K562 (cell line): ENCODE data around the gene SPATA25. TPM values are rescaled to one million over a fixed set of nuclear protein-coding genes. Genes with fewer than 3 reads are reported as not detected.

Experiments used
- ATAC-seq: fragments of 200-7000 bp; cut with Tn5 transposase; 3 replicates; pipeline ENCODE4 v1.9.1; 2020; ENCODE audit warnings: moderate library complexity
- BruUV-seq: library from RNA; stranded (reverse); fragments of 400-500 nt; replicated peaks from 2 replicates; lab custom pipeline; 2021; lab: Mats Ljungman, UMichigan
- CTCF ChIA-PET: fragments of 300-600 bp; formaldehyde crosslinking; extraction: SDS; loops from one replicate; lab custom pipeline; 2021; ENCODE audit warnings: low intra/inter-chr PET ratio; lab: Yijun Ruan, JAX
- POLR2A ChIA-PET: fragments of 300-600, 350-650 bp; sonication (Branson Sonifier 250); formaldehyde crosslinking; extraction: SDS; loops from one replicate; lab custom pipeline; 2021; ENCODE audit warnings: antibody characterized with exemption, inconsistent platforms; lab: Yijun Ruan, JAX
- DNase-seq, 4 experiments: peaks; one replicate each; pipeline versions ENCODE4 v3.0.0 to v3.0.0-alpha.2; 2011 to 2018; ENCODE audit warnings: low spot score in 3 of 4, mixed read lengths in 3 of 4; ENCODE audit errors: extremely low read depth in 1 of 4
- FAIRE-seq: peaks from 2 replicates; lab custom pipeline; 2011; peaks lifted over from hg19 to GRCh38; lab: Jason Lieb, UNC
- H2AFZ ChIP-seq: 2 replicates; pipeline ENCODE4 v1.6.0; 2011; ENCODE audit warnings: low read depth, low read length, control low read depth, inconsistent platforms
- H3K27ac ChIP-seq: fragments of 200-600 bp; 3 replicates; pipeline ENCODE4 v1.8.0; 2011; ENCODE audit warnings: low read depth, mild to moderate bottlenecking, control low read depth, inconsistent platforms, low read length, moderate library complexity, mixed read lengths; ENCODE audit errors: extremely low read depth
- H3K27me3 ChIP-seq, 2 experiments: fragments of 300-600 bp in 1 of 2; 2 replicates in 1 of 2; 3 replicates in 1 of 2; pipeline versions ENCODE4 v1.6.0 to v1.8.0; 2011; ENCODE audit warnings: inconsistent platforms in 2 of 2, low read length in 2 of 2, mild to moderate bottlenecking in 1 of 2, mixed read lengths in 1 of 2, moderate library complexity in 1 of 2; ENCODE audit not compliant: control insufficient read depth in 2 of 2, insufficient read depth in 2 of 2
- H3K36me3 ChIP-seq: fragments of 300-600 bp; 3 replicates; pipeline ENCODE4 v1.8.0; 2011; ENCODE audit warnings: mild to moderate bottlenecking, low read length, inconsistent platforms; ENCODE audit not compliant: control insufficient read depth, insufficient read depth
- H3K4me1 ChIP-seq, 2 experiments: fragments of 200-600 bp in 1 of 2; replicated peaks in 1 of 2; 2 replicates in 1 of 2; 3 replicates in 1 of 2; pipeline versions ENCODE4 v1.5.1 to v1.8.0; 2011; ENCODE audit warnings: inconsistent platforms in 2 of 2, low read length in 2 of 2, mild to moderate bottlenecking in 1 of 2, mixed read lengths in 1 of 2, moderate library complexity in 1 of 2; ENCODE audit not compliant: control insufficient read depth in 2 of 2, insufficient read depth in 2 of 2
- H3K4me2 ChIP-seq: 2 replicates; pipeline ENCODE4 v1.6.1; 2011; ENCODE audit warnings: low read length, control low read depth, inconsistent platforms, mixed read lengths; ENCODE audit not compliant: insufficient read depth
- H3K4me3 ChIP-seq: fragments of 200-600 bp; sonication (generic), shearing (Covaris generic); 2 replicates; pipeline ENCODE4 v1.5.1; 2016; ENCODE audit warnings: control low read depth, inconsistent platforms
- H3K79me2 ChIP-seq: fragments of 200-600 bp; 3 replicates; pipeline ENCODE4 v1.8.0; 2011; ENCODE audit warnings: low read length, inconsistent platforms; ENCODE audit not compliant: control insufficient read depth, insufficient read depth
- H3K9ac ChIP-seq, 2 experiments: 2 replicates each; pipeline versions ENCODE4 v1.6.0 to v1.6.1; 2011; ENCODE audit warnings: low read depth in 2 of 2, low read length in 2 of 2, control low read depth in 1 of 2, inconsistent platforms in 1 of 2, mild to moderate bottlenecking in 1 of 2, mixed read lengths in 1 of 2; ENCODE audit not compliant: insufficient read depth in 1 of 2
- H3K9me1 ChIP-seq: one replicate; pipeline ENCODE4 v1.6.0; 2011; ENCODE audit warnings: inconsistent platforms, mild to moderate bottlenecking, low read length, moderate library complexity; ENCODE audit not compliant: control insufficient read depth, insufficient read depth
- H3K9me3 ChIP-seq: replicated peaks from 2 replicates; pipeline ENCODE4 v1.5.1; 2011; ENCODE audit warnings: low read depth, low read length, inconsistent platforms; ENCODE audit not compliant: control insufficient read depth, insufficient read depth
- H4K20me1 ChIP-seq: replicated peaks from 2 replicates; pipeline ENCODE4 v1.6.1; 2011; ENCODE audit warnings: low read length, inconsistent platforms, mixed read lengths; ENCODE audit not compliant: control insufficient read depth, insufficient read depth
- HEY1 ChIP-seq: fragments of 250-450 bp; sonication (Bioruptor Pico); IDR thresholded peaks from 2 replicates; pipeline ENCODE4 v1.5.0; 2020; ENCODE audit warnings: mild to moderate bottlenecking, moderate library complexity, borderline replicate concordance
- XRCC5 ChIP-seq: fragments of 200-400 bp; formaldehyde crosslinking; IDR thresholded peaks from 2 replicates; pipeline ENCODE4 v1.6.1; 2017; ENCODE audit warnings: low read depth, mild to moderate bottlenecking, low read length
- YY1 ChIP-seq, 3 experiments: IDR thresholded peaks; 2 replicates each; pipeline ENCODE4 v1.6.1; 2011; ENCODE audit warnings: low read length in 2 of 3, mild to moderate bottlenecking in 2 of 3, moderate library complexity in 2 of 3, borderline replicate concordance in 1 of 3, control low read depth in 1 of 3, low read depth in 1 of 3; ENCODE audit not compliant: insufficient read depth in 3 of 3, insufficient replicate concordance in 2 of 3, control insufficient read depth in 1 of 3, insufficient read length in 1 of 3; ENCODE audit errors: extremely low read depth in 1 of 3
- ZFP36 ChIP-seq: fragments of 150-350 bp; IDR thresholded peaks from 2 replicates; pipeline ENCODE4 v1.6.1; 2018; ENCODE audit warnings: low read length, low read depth; ENCODE audit not compliant: partially characterized antibody
- WGBS: fragments of 100-300 bp; shearing (Covaris generic); methylation state at CpG from one replicate; pipeline ENCODE4 v1.1.6; 2016; ENCODE audit warnings: low coverage, mixed read lengths; ENCODE audit not compliant: insufficient coverage; ENCODE audit errors: missing lambda C conversion rate; 5-methylcytosine and 5-hydroxymethylcytosine counted together
- in situ Hi-C: fragments of 300-500 bp; cut with MboI; formaldehyde crosslinking; loops from 4 replicates; pipeline ENCODE4 v1.15.0; 2018; ENCODE audit warnings: inconsistent platforms, mixed read lengths
- intact Hi-C: fragments of 100-400 bp; cut with micrococcal nuclease; formaldehyde crosslinking; loops from 2 replicates; pipeline ENCODE4 v1.14.2; 2022
- polyA plus RNA-seq, 8 experiments: library from polyadenylated mRNA; depleted of rRNA in 4 of 8; stranded (reverse) in 5 of 8; unstranded in 3 of 8; fragments of >200 nt; fragmentation: Nextera tagmentation in 2 of 8; fragmentation: Illumina TruSeq in 1 of 8; extraction: Ambion mirVana in 2 of 8; extraction: Trizol in 1 of 8; gene quantifications; 2 replicates each; pipeline versions ENCODE4 v1.2.1 to v1.2.3, GENCODE V29; 2011 to 2014; ENCODE audit warnings: inconsistent platforms in 1 of 8, missing spikeins in 1 of 8
- total RNA-seq, 7 experiments: library from RNA; depleted of rRNA in 6 of 7; stranded (reverse); fragments of >200 nt in 6 of 7; fragmentation: Illumina TruSeq in 2 of 7; extraction: Trizol in 2 of 7; gene quantifications; 2 replicates each; pipeline versions ENCODE4 v1.2.1 to v1.2.3, GENCODE V29; 2011 to 2021; ENCODE audit warnings: low replicate concordance in 1 of 7
- TF ChIP-seq, protein P1 (sequence below): fragments of 450-650 bp; formaldehyde crosslinking; IDR thresholded peaks from 2 replicates; pipeline ENCODE4 v1.4.0; 2020; ENCODE audit warnings: mild to moderate bottlenecking, moderate library complexity

The SPATA25 gene
- total and polyA plus RNA-seq, 9 of the 15 experiments (the other 6 are each of a cell fraction or from before 2014, with no cell fraction given) = 0.21 to 0.95 (median 0.53) TPM; not detected in 3

DNA sequence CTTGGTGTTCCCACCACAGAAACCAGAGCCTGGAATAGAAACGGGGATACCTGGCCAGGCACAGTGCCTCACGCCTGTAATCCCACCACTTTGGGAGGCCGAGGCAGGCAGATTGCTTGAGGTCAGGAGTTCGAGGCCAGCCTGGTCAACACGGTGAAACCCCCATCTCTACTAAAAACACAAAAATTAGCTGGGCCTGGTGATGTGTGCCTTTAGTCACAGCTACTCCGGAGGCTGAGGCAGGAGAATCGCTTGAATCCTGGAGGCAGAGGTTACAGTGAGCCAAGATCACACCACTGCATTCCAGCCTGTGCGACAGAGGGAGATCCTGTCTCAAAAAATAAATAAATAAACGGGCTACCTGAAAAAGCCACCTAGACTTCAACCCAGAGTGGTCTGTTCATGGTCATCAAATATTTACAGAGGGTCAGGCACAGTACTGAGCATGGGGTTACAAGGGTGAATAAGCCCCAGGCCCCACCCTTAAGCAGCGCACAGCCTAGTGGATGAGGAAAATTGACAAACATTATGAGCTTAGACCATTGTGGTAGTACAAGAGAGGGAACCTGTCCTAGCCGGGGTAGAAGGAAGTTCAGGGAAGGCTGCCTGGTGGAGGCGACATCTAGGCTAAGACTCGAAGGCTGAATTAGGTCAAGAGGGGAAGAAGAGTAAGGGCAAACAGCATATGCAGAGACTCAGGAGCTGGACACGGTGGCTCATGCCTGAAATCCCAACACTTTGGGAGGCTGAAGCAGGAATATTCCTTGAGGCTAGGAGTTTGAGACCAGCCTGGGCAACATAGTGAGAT lies 39.9 kb upstream of the SPATA25 start:
- DNase-seq (no peak), ATAC-seq (peak; percentile 27; the same call in 2 of the 3 replicates), FAIRE-seq (no peak)
- H3K4me3 ChIP-seq = no peak overlapping the region
- no peaks in the 10 kb centered on the region; a peak in 1 of 5 replicates for H3K27me3 ChIP-seq
- no peaks in the 10 kb centered on the region for H3K79me2 ChIP-seq
- no peak overlapping the region for H3K9ac ChIP-seq
- no peaks in the 10 kb centered on the region for H3K9me3 ChIP-seq
- H3K36me3 ChIP-seq = no peaks in the 10 kb centered on the region
- peaks cover 3% of the 10 kb centered on the region; the same call in 1 of the 2 replicates for H4K20me1 ChIP-seq
- H2AFZ ChIP-seq = no peak overlapping the region
- in situ Hi-C loops (no loop called here), intact Hi-C loops (no loop called here)
- CTCF ChIA-PET = no interaction called here
- H3K9me1 ChIP-seq = no peaks in the 10 kb centered on the region
- H3K4me1 ChIP-seq = peaks cover 5% of the 10 kb centered on the region in 2 experiments; a peak in 4 of 5 replicates
- POLR2A ChIA-PET = interaction anchor here (0.6 to 8.0 kb wide), 5 partner anchors 6 to 80 kb away, joined by 3 to 91 read pairs (median 4); partner anchors contain the start of gene PCIF1
- WGBS = 36% methylated on average over 14 of the region's 14 CpGs
- H3K27ac ChIP-seq = no peak overlapping the region
- no peak for TF ChIP-seq XRCC5
- TF ChIP-seq ZFP36 = peak; percentile 95
- no peak for TF ChIP-seq YY1 (IDR thresholded peaks at IDR 0.05; ENCODE audit: borderline replicate concordance in 1 of 3, control insufficient read depth in 1 of 3, extremely low read depth in 1 of 3, insufficient read depth in 3 of 3, insufficient read length in 1 of 3, insufficient replicate concordance in 2 of 3, low read depth in 1 of 3, low read length in 2 of 3)
- TF ChIP-seq HEY1 (CRISPR knock-in tag) = no peak
- TF ChIP-seq, protein P1, sequence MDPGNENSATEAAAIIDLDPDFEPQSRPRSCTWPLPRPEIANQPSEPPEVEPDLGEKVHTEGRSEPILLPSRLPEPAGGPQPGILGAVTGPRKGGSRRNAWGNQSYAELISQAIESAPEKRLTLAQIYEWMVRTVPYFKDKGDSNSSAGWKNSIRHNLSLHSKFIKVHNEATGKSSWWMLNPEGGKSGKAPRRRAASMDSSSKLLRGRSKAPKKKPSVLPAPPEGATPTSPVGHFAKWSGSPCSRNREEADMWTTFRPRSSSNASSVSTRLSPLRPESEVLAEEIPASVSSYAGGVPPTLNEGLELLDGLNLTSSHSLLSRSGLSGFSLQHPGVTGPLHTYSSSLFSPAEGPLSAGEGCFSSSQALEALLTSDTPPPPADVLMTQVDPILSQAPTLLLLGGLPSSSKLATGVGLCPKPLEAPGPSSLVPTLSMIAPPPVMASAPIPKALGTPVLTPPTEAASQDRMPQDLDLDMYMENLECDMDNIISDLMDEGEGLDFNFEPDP = no peak
- no TSS peak for BruUV-seq
- H3K4me2 ChIP-seq = no peak overlapping the region
